HepG2 (cell line): ENCODE data around the gene ROBO2. TPM values are rescaled to one million over a fixed set of nuclear protein-coding genes. Genes with fewer than 3 reads are reported as not detected.
A peak's percentile ranks its signal among the peaks of the same experiment; 100 is the strongest.

ENCODE experiments used
- CAMTA2 ChIP-seq: sonication (generic); formaldehyde crosslinking; IDR thresholded peaks from 2 replicates; pipeline ENCODE4 v1.4.0; 2020; ENCODE audit warnings: mild to moderate bottlenecking, missing genetic modification reagents, borderline replicate concordance
- IRX3 ChIP-seq: sonication (generic); formaldehyde crosslinking; IDR thresholded peaks from 2 replicates; pipeline ENCODE4 v1.8.1; 2023; ENCODE audit warnings: mild to moderate bottlenecking, low read depth, missing genetic modification reagents, borderline replicate concordance
- MTF1 ChIP-seq: sonication (generic); formaldehyde crosslinking; IDR thresholded peaks from 2 replicates; pipeline ENCODE4 v1.5.0; 2020; ENCODE audit warnings: missing genetic modification reagents
- PAXIP1 ChIP-seq: sonication (generic); formaldehyde crosslinking; conservative IDR thresholded peaks from 2 replicates; pipeline ENCODE4 v1.4.0; 2020; ENCODE audit warnings: mild to moderate bottlenecking, missing genetic modification reagents, moderate library complexity
- REST ChIP-seq, 2 experiments: IDR thresholded peaks; 2 replicates each; pipeline ENCODE4 v1.6.1; 2011 to 2012; ENCODE audit warnings: low read length in 2 of 2, borderline replicate concordance in 1 of 2, low read depth in 1 of 2, mild to moderate bottlenecking in 1 of 2, moderate library complexity in 1 of 2
- SETDB1 ChIP-seq: sonication (generic); formaldehyde crosslinking; IDR thresholded peaks from 2 replicates; pipeline ENCODE4 v1.5.1; 2020; ENCODE audit warnings: missing genetic modification reagents, mild to moderate bottlenecking, borderline replicate concordance
- SPEN ChIP-seq: sonication (generic); formaldehyde crosslinking; IDR thresholded peaks from 2 replicates; pipeline ENCODE4 v1.5.1; 2020; ENCODE audit warnings: low read depth, mild to moderate bottlenecking, missing genetic modification reagents
- WIZ ChIP-seq: sonication (generic); formaldehyde crosslinking; IDR thresholded peaks from 2 replicates; pipeline ENCODE4 v1.5.1; 2020; ENCODE audit warnings: mild to moderate bottlenecking, missing genetic modification reagents
- ZBTB14 ChIP-seq: sonication (generic); formaldehyde crosslinking; IDR thresholded peaks from 2 replicates; pipeline ENCODE4 v1.4.0; 2020; ENCODE audit warnings: missing genetic modification reagents
- ZBTB21 ChIP-seq: sonication (generic); formaldehyde crosslinking; IDR thresholded peaks from 2 replicates; pipeline ENCODE4 v1.4.0; 2020; ENCODE audit warnings: missing genetic modification reagents
- ZFP36L1 ChIP-seq: sonication (generic); formaldehyde crosslinking; IDR thresholded peaks from 2 replicates; pipeline ENCODE4 v1.8.0; 2022; ENCODE audit warnings: mild to moderate bottlenecking, missing genetic modification reagents, moderate library complexity
- ZNF891 ChIP-seq: sonication (generic); formaldehyde crosslinking; IDR thresholded peaks from 2 replicates; pipeline ENCODE4 v1.5.0; 2020; ENCODE audit warnings: mild to moderate bottlenecking, missing genetic modification reagents
- polyA plus RNA-seq, 8 experiments: library from polyadenylated mRNA; depleted of rRNA in 3 of 8; stranded (reverse) in 7 of 8; unstranded in 1 of 8; fragments of >200 nt; fragmentation: Illumina TruSeq in 4 of 8; extraction: Trizol in 4 of 8; gene quantifications; 2 replicates each; pipeline versions ENCODE4 v1.2.1 to v1.2.3, GENCODE V29; 2011 to 2016; ENCODE audit warnings: low read depth in 4 of 8, missing spikeins in 1 of 8, mixed read lengths in 1 of 8; ENCODE audit not compliant: insufficient read depth in 1 of 8
- total RNA-seq, 5 experiments: library from RNA; depleted of rRNA; stranded (reverse); fragments of >200 nt; fragmentation: Illumina TruSeq; extraction: Trizol; gene quantifications; 2 replicates each; pipeline ENCODE4 v1.2.3, GENCODE V29; 2016; ENCODE audit warnings: low read depth in 1 of 5

Gene ROBO2
- total and polyA plus RNA-seq, 2 of the 13 experiments (the other 11 are each of a cell fraction or from before 2014, with no cell fraction given), result not detected

DNA sequence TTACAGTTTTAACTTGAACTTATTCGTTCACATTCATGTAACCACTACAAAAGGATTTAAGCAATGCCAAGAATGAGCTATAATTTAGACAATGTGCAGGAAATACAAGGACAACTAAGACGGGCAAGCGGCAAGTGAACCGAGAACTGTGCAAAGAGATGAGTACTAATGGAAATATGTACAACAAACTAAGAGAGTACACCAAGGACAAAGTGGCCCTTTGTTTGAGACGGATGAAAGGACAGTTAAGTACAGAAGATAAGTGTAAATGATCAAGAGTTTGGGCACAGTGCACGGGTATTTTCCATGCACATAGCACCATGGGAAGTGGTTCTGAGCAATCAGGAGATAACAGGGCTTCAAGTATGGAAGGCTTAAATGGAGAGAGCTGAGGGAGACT lies 281.7 kb downstream of the ROBO2 start (continued):
- TF ChIP-seq REST (IDR thresholded peaks at IDR 0.05; ENCODE audit: borderline replicate concordance in 1 of 2, low read depth in 1 of 2, low read length in 2 of 2) (no peak), ZNF891 (CRISPR knock-in tag) (no peak), ZBTB14 (CRISPR knock-in tag) (no peak), MTF1 (CRISPR knock-in tag) (no peak), PAXIP1 (peak; percentile 67), SETDB1 (CRISPR knock-in tag) (no peak), CAMTA2 (no peak), ZBTB21 (no peak), SPEN (CRISPR knock-in tag) (no peak), ZFP36L1 (CRISPR knock-in tag) (no peak), IRX3 (no peak), WIZ (CRISPR knock-in tag) (no peak)
